Dendritic cell treated with granulocyte-macrophage colony-stimulating factor and Interleukin-4, amounts not matched to agents 40 ng/mL and 50 ng/mL, for 4 days (primary cell): ENCODE results near the gene SLC12A8.

Experiments
- H3K27ac Mint-ChIP-seq: one replicate; pipeline ENCODE4 v1.8.0; 2022; ENCODE audit warnings: mild to moderate bottlenecking, mixed read lengths
- H3K27me3 Mint-ChIP-seq: one replicate; pipeline ENCODE4 v1.8.0; 2022; ENCODE audit warnings: mild to moderate bottlenecking, mixed read lengths
- H3K36me3 Mint-ChIP-seq: one replicate; pipeline ENCODE4 v1.8.0; 2022; ENCODE audit warnings: low read depth, mixed read lengths
- H3K4me1 Mint-ChIP-seq: one replicate; pipeline ENCODE4 v1.8.0; 2022; ENCODE audit warnings: low read depth, mixed read lengths
- H3K4me3 Mint-ChIP-seq: one replicate; pipeline ENCODE4 v1.8.0; 2022; ENCODE audit warnings: mild to moderate bottlenecking, moderate library complexity, mixed read lengths
- H3K9me3 Mint-ChIP-seq: one replicate; pipeline ENCODE4 v1.8.0; 2022; ENCODE audit warnings: mixed read lengths
- intact Hi-C: fragments of 100-400 bp; cut with micrococcal nuclease; formaldehyde crosslinking; loops from one replicate; pipeline ENCODE4 v1.15.0; 2022

The SLC12A8 gene

DNA sequence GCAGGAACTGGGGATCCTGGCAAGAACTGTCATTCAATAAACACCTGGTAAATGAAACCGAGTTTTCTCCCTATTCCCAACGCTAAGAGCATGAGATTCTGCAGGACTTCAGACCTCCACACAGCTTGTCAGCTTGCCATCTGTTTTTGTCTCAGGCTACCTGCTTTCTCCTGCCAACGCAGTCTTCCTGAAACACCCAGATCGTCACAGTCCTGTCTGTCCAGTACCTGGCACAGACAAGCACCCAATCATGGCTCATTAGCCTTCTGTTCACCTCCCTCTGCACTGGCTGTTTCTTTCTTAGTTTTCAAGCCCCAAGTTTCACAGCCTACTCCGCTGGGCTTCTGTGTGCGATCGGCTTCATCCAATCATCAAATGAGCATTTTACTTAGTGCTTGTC is 5.0 kb downstream of the SLC12A8 start:
- Mint-ChIP-seq H3K27me3 (peaks cover 34% of the 10 kb centered on the region), H3K4me3 (no peak overlapping the region), H3K36me3 (no peaks in the 10 kb centered on the region), H3K9me3 (no peaks in the 10 kb centered on the region), H3K27ac (no peak overlapping the region), H3K4me1 (peaks cover 5% of the 10 kb centered on the region)
- intact Hi-C loops = loop anchor here (10.0 kb wide), 1 partner anchor 213 kb away; no protein-coding TSS in a partner anchor

- intact Hi-C loops = loop anchor here (10.0 kb wide), 1 partner anchor 212 kb away; no protein-coding TSS in a partner anchor
- Mint-ChIP-seq H3K27me3 (peaks cover 28% of the 10 kb centered on the region), H3K27ac (no peak overlapping the region), H3K9me3 (no peaks in the 10 kb centered on the region), H3K4me1 (peaks cover 3% of the 10 kb centered on the region), H3K4me3 (no peak overlapping the region), H3K36me3 (no peaks in the 10 kb centered on the region)
These were observed 5.6 kb downstream of the SLC12A8 start for GRCh38 chr3:125206934-125207333.

DNA sequence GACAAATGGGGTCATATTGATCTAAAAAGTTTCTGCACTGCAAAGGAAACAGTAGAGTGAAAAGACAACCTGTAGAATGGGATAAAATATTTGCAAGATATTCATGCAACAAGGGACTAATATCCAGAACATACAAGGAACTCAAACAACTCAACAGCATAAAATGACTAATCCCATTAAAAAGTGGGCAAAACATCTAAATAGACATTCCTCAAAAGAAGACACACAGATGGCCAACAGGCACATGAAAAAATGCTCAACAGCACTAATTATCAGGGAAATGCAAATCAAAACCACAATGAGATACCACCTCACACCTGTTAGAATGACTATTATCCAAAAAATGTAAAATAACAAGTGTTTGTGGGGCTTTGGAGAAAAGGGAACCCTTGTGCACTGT is 8.8 kb downstream of the SLC12A8 start:
- intact Hi-C loops = loop anchor here (10.0 kb wide), 1 partner anchor 209 kb away; no protein-coding TSS in a partner anchor
- no peaks in the 10 kb centered on the region for H3K9me3 Mint-ChIP-seq
- H3K4me3 Mint-ChIP-seq = no peak overlapping the region
- peaks cover 5% of the 10 kb centered on the region for H3K27me3 Mint-ChIP-seq
- no peak overlapping the region for H3K27ac Mint-ChIP-seq
- H3K36me3 Mint-ChIP-seq = no peaks in the 10 kb centered on the region
- H3K4me1 Mint-ChIP-seq = no peaks in the 10 kb centered on the region

GRCh38 chr3:125202197-125202596 is 10.4 kb downstream of the SLC12A8 start:
- H3K4me3 Mint-ChIP-seq = no peak overlapping the region
- H3K27ac Mint-ChIP-seq = no peak overlapping the region
- no peaks in the 10 kb centered on the region for H3K36me3 Mint-ChIP-seq
- intact Hi-C loops = loop anchor here (10.0 kb wide), 1 partner anchor 207 kb away; no protein-coding TSS in a partner anchor
- no peaks in the 10 kb centered on the region for H3K9me3 Mint-ChIP-seq
- H3K27me3 Mint-ChIP-seq = peaks cover 3% of the 10 kb centered on the region
- no peaks in the 10 kb centered on the region for H3K4me1 Mint-ChIP-seq

DNA sequence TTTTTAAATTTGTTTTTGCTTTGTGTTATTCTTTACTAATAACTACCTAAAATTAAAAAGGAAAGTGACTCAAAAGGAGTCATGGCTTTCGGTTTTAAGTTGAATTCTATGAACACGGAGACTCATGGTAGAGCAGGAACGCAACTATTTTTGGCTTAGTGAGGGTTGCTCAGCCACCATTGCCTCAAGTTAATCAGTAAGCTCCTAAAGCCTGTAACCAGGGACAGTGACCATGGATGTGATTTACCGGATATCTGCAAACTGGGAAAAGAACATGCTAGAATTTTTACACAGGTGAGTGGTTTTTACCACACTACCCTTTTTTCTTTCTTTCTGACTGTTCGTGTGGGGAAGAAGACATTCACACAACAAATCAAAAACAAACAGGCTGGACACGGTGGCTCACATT is 11.8 kb downstream of the SLC12A8 start:
- no peaks in the 10 kb centered on the region for H3K27me3 Mint-ChIP-seq
- H3K4me1 Mint-ChIP-seq = no peaks in the 10 kb centered on the region
- intact Hi-C loops = loop anchor here (10.0 kb wide), 1 partner anchor 206 kb away; no protein-coding TSS in a partner anchor
- no peak overlapping the region for H3K27ac Mint-ChIP-seq
- H3K36me3 Mint-ChIP-seq = no peaks in the 10 kb centered on the region
- no peak overlapping the region for H3K4me3 Mint-ChIP-seq
- no peaks in the 10 kb centered on the region for H3K9me3 Mint-ChIP-seq

DNA sequence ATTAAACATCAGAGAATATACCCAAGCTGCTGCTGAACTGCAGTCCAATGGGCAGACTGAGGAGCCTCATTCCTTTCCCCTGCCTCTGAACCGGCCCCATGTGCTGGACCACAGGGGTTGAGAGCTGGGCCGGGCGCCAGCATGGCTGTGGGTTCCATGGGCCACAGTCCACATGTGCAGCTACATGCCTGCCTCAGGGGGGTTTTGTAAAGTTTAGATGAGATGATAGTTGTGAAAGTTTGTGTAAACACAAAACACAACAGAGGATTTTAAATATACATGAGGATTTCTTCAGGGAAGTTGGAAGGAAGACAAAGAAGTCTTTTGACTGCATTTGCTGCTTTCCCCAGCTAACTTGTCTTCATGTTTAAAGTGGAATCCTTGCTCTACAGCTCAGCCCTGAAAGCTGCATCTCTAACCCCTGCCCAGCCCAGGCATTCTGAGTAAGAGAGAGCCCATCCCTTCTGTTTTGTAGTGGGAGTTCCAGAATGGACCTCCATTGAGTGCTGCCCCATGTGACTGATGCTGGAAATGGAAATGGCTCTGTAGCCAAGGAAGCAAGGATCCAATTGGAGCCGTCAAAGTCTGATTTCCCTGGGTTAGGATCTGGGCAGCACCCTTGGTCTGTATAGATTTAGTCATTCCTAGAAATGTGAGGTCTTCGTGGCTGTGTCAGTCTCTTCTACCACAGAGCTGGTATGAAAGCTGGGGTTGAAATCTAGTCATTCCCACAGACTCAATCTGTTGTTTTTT is 17.5 kb downstream of the SLC12A8 start:
- H3K4me1 Mint-ChIP-seq = peaks cover 9% of the 10 kb centered on the region
- H3K9me3 Mint-ChIP-seq = no peaks in the 10 kb centered on the region
- no peak overlapping the region for H3K4me3 Mint-ChIP-seq
- H3K27ac Mint-ChIP-seq = no peak overlapping the region
- peaks cover 6% of the 10 kb centered on the region for H3K27me3 Mint-ChIP-seq
- intact Hi-C loops = no loop called here
- no peaks in the 10 kb centered on the region for H3K36me3 Mint-ChIP-seq

DNA sequence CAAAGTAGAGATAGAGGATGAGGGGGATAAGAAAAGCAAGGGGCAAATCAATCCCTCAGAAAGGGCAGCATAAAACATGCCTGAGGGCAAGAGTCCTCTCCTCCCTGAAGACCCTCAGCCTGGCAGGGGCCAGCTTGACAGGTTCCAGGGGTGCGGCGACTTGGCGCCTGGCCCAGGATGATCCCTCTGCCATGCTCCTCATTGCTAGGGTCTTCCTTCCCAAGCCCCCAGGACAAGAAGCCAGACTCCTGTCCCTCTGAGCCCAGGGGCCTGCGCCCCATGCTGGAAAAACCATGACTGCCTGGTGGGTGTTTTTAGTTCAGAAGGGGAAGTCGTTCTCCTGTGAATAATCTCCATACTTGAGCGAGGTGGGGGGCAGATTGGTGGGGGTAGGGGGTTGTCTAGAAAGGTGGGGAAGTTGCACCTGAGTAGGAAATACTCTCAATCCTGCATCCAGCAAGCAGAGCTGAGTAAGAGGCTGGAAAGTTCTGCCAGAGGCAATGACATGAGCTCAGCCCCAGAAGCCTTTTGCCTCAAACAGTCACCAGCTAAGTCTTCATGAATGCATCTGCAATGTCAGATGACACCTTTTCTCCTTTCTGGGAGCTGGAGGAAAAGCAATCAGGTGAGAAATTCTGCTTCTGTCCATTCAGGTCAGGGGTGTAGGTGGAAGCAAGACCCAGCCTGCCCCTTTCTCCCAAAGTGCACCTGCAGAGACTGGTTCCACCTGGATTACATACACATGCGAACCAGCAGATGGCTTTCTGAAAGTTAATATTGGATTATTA is 18.3 kb downstream of the SLC12A8 start:
- Mint-ChIP-seq H3K9me3 (no peaks in the 10 kb centered on the region), H3K36me3 (no peaks in the 10 kb centered on the region), H3K4me3 (no peak overlapping the region), H3K27me3 (peaks cover 6% of the 10 kb centered on the region), H3K27ac (no peak overlapping the region), H3K4me1 (peaks cover 9% of the 10 kb centered on the region)
- intact Hi-C loops = no loop called here

DNA sequence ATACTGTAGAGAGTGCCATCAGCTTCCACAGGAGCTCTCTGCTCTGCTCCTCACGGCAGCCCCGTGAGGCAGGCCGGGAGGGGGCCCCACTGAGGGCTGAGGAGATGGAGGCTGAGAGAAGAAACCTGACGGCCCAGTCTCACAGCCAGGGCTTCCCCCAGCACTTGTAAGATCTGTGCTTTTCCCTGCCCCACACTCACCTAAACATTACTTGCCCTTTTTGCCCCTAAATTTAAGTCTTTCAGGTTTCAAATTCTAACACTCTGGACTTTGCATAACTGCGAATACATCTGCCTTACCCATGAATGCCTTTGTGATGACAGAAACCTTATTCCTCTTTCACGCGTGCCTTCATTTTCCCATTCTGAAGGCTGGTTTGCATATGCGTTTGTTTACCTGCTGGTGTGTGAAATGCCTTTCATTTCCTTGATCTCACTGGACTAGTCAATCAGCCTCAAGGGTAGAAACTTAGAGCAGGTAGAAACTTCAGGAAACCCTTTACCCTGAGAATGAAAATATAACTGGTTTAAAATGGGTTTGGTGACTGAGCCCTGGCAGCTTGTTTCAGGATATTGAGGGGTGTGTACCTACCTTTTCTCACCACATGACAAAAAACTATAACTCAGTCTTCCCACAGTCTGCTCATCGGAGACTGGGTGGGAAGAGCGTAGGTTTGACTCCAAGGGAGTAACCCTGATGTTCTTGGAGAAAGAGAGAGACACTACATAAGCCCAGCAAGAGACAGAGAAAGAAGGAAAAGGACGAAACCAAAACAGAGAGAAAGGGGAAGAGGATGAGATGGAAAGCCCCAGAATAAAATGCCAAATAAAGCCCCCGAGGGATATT is 20.1 kb downstream of the SLC12A8 start:
- Mint-ChIP-seq H3K4me3 (no peak overlapping the region), H3K27ac (no peak overlapping the region), H3K4me1 (peaks cover 9% of the 10 kb centered on the region), H3K27me3 (peaks cover 6% of the 10 kb centered on the region), H3K9me3 (no peaks in the 10 kb centered on the region), H3K36me3 (no peaks in the 10 kb centered on the region)
- intact Hi-C loops = no loop called here

DNA sequence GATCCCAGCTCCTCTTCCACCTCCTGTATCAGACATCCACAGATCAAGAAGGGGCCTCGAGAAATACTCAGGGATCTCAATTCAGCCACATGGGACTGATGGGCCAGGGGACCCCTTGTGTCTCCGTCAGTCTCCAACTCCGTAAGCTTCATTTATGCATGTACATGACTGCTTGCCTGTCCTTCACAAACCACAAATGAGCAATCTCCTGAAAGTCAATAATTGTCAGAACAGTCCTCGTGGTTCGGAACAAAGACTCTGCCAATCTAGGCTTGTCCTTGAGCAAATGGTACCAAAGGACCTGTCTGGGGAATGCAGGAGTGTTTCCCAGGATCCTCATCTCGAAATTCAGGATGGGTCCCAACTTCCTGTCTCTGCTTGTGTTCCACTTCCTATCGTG is 20.8 kb downstream of the SLC12A8 start:
- Mint-ChIP-seq H3K4me1 (peaks cover 9% of the 10 kb centered on the region), H3K27ac (no peak overlapping the region), H3K27me3 (peaks cover 6% of the 10 kb centered on the region), H3K9me3 (no peaks in the 10 kb centered on the region), H3K4me3 (no peak overlapping the region), H3K36me3 (no peaks in the 10 kb centered on the region)
- intact Hi-C loops = no loop called here

DNA sequence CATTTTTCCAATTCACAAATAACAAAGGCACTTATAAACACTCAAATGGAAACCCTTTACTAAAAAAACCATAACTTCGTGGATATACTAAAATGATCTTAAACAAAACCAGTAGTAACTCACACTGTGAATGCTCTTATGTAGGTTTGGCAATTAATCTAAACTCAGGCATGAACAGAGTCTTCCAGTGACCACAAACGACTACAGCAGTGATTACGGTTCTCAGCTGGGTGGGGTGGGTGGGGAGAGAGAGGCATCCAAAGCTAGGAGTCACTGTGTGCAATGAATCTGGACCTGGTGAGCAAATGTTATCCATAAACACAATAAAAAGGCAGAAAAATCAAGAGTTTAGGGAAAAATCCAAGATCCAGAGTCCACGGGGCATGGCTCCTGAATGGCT is 21.3 kb downstream of the SLC12A8 start:
- Mint-ChIP-seq H3K9me3 (no peaks in the 10 kb centered on the region), H3K36me3 (no peaks in the 10 kb centered on the region), H3K4me1 (peaks cover 9% of the 10 kb centered on the region), H3K27me3 (peaks cover 6% of the 10 kb centered on the region), H3K4me3 (no peak overlapping the region), H3K27ac (no peak overlapping the region)
- intact Hi-C loops = no loop called here

- Mint-ChIP-seq H3K9me3 (no peaks in the 10 kb centered on the region), H3K4me3 (no peak overlapping the region)
These were observed 21.8 kb downstream of the SLC12A8 start for GRCh38 chr3:125190786-125191185.

DNA sequence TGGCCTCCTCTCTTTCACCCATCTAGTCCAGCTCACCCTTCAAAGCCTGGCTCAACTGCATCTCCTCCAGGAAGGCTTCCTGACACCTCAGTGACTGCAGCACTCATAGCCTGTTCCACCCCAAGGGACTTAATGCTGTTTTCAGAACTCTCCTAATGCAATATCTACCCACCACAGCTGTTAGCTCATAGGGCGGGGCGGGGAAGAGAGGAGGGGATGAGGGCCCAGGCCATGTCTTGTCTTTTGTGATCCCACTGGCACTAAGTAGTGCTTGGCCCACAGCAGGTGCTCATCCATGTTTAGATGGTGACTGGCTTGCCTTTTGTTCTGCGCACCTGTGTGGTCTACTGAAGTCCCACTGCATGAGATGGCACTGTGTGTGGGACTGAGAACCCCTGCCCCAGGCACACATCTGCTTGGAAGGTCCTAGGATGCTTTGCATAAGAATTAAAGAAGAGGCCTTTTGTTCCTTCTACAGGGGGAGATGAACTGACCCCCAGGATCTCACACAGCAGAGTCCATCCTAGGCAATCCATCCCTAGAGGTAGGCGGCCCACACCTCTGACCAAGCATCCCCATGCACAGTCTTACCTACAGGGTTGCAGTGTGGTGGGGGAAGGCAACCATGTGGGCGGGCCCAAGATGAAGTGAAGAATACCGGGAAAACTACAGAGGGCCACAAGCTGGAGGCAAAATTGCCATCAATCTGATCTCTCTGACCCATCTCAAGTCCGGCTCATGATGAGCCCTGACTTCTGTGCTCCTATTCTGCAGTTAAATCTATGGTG is 23.0 kb downstream of the SLC12A8 start:
- Mint-ChIP-seq H3K27me3 (peaks cover 8% of the 10 kb centered on the region), H3K36me3 (no peaks in the 10 kb centered on the region), H3K4me3 (no peak overlapping the region), H3K4me1 (peaks cover 9% of the 10 kb centered on the region), H3K27ac (no peak overlapping the region), H3K9me3 (no peaks in the 10 kb centered on the region)
- intact Hi-C loops = no loop called here

More at GRCh38 chr3:125190786-125191185, 21.8 kb downstream of the SLC12A8 start:
- peaks cover 6% of the 10 kb centered on the region for H3K27me3 Mint-ChIP-seq
- intact Hi-C loops = no loop called here
- H3K27ac Mint-ChIP-seq = no peak overlapping the region
- peaks cover 9% of the 10 kb centered on the region for H3K4me1 Mint-ChIP-seq
- H3K36me3 Mint-ChIP-seq = no peaks in the 10 kb centered on the region

GRCh38 chr3:125188955-125189354 is 23.6 kb downstream of the SLC12A8 start:
- Mint-ChIP-seq H3K4me3 (no peak overlapping the region), H3K9me3 (no peaks in the 10 kb centered on the region), H3K36me3 (no peaks in the 10 kb centered on the region), H3K4me1 (peaks cover 9% of the 10 kb centered on the region), H3K27ac (no peak overlapping the region), H3K27me3 (peaks cover 8% of the 10 kb centered on the region)
- intact Hi-C loops = no loop called here
